Uterus (tissue), 4 donors: ENCODE measurements around the gene TM7SF2. TPM values are rescaled to one million over a fixed set of nuclear protein-coding genes. Genes with fewer than 3 reads are reported as not detected.
"Not testable (repeated sequence)": the region's sequence is repeated elsewhere in the genome, so short reads cannot be mapped to it uniquely, and the experiment has no call there.

Experiments used
- DNase-seq, 2 donors: peaks; one replicate each; pipeline ENCODE4 v3.0.0-alpha.2; 2019 to 2020
- H3K27ac ChIP-seq, 2 donors: fragments of 200-600 bp; sonication (generic); 1 replicate in 1 of 2; 2 replicates in 1 of 2; pipeline ENCODE4 v1.5.1; 2016 to 2018
- H3K27me3 ChIP-seq, 2 donors: fragments of 200-600 bp; sonication (generic); one replicate each; pipeline ENCODE4 v1.5.1; 2018 to 2019; ENCODE audit warnings: control low read depth in 1 of 2
- H3K36me3 ChIP-seq, 2 donors: fragments of 200-600 bp; sonication (generic); one replicate each; pipeline ENCODE4 v1.5.1; 2019; ENCODE audit warnings: control low read depth in 1 of 2
- H3K4me1 ChIP-seq, 2 donors: fragments of 200-600 bp; sonication (generic); one replicate each; pipeline ENCODE4 v1.5.1; 2018 to 2019; ENCODE audit warnings: control low read depth in 1 of 2
- H3K4me3 ChIP-seq, 2 donors: fragments of 200-600 bp; sonication (generic); 1 replicate in 1 of 2; 2 replicates in 1 of 2; pipeline ENCODE4 v1.5.1; 2018 to 2019; ENCODE audit warnings: mild to moderate bottlenecking in 1 of 2
- H3K9me3 ChIP-seq, 2 donors: fragments of 200-600 bp; sonication (generic); one replicate each; pipeline ENCODE4 v1.5.1; 2019; ENCODE audit warnings: control low read depth in 1 of 2
- POLR2A ChIP-seq, 2 donors: fragments of 450-650 bp; IDR thresholded peaks; one replicate each; pipeline ENCODE4 v1.6.1; 2016; ENCODE audit warnings: antibody characterized with exemption in 2 of 2, mild to moderate bottlenecking in 1 of 2, moderate library complexity in 1 of 2
- intact Hi-C: fragments of 100-400 bp; cut with DNase I; formaldehyde crosslinking; loops from one replicate; pipeline ENCODE4 v1.15.1; 2023; ENCODE audit warnings: low total_unique reads
- total RNA-seq, 4 donors: library from RNA; depleted of rRNA in 3 of 4; stranded (reverse); fragments of >200 nt in 3 of 4; gene quantifications; one replicate each; pipeline versions ENCODE4 v1.1.0 to v1.2.4, GENCODE V29; 2014 to 2023
- TF ChIP-seq, protein P1 (sequence below), 4 experiments: fragments of 200-600 bp in 2 of 4; fragments of 450-650 bp in 2 of 4; sonication (generic) in 2 of 4; IDR thresholded peaks; one replicate each; pipeline ENCODE4 v1.5.1; 2016 to 2019; ENCODE audit warnings: antibody characterized with exemption in 4 of 4, mild to moderate bottlenecking in 2 of 4, moderate library complexity in 1 of 4
- donor health status: DM: yes; HTN: yes; CAD: no.

The TM7SF2 gene
- total RNA-seq, 4 donors from 2014 or later, result 0.77 to 16.7 (median 5.5) TPM

DNA sequence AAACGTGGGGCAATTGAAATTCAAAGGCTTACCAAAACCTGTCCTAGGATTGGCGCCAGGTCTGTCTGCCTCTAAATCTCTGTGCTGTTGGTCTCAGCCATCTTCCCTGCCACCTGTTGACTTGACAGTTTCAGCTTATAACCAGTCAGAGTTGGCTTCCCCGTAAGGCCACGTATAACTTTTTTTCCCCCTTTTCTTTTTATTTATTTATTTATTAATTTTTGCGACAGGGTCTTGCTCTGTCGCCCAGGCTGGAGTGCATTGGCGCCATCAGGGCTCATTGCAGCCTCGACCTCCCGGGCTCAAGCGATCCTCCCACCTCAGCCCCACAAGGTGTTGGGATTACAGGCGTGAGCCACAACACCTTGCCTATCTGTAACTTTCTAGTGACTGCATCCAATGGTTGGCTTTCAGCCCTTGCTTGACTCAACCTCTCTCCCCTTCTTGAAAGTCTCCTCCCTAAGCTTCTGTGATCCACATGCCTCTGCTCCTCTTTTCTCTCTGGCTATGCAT, 24.0 kb downstream of the TM7SF2 start:
- peak overlapping the region; percentile 57 to 64 for H3K4me3 ChIP-seq
- TF ChIP-seq POLR2A (IDR thresholded peaks at IDR 0.05), result no peak
- TF ChIP-seq, protein P1, sequence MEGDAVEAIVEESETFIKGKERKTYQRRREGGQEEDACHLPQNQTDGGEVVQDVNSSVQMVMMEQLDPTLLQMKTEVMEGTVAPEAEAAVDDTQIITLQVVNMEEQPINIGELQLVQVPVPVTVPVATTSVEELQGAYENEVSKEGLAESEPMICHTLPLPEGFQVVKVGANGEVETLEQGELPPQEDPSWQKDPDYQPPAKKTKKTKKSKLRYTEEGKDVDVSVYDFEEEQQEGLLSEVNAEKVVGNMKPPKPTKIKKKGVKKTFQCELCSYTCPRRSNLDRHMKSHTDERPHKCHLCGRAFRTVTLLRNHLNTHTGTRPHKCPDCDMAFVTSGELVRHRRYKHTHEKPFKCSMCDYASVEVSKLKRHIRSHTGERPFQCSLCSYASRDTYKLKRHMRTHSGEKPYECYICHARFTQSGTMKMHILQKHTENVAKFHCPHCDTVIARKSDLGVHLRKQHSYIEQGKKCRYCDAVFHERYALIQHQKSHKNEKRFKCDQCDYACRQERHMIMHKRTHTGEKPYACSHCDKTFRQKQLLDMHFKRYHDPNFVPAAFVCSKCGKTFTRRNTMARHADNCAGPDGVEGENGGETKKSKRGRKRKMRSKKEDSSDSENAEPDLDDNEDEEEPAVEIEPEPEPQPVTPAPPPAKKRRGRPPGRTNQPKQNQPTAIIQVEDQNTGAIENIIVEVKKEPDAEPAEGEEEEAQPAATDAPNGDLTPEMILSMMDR (IDR thresholded peaks at IDR 0.05), result no peak
- peak overlapping the region; percentile 96 to 97 for H3K27ac ChIP-seq
- no peaks in the 10 kb centered on the region for H3K9me3 ChIP-seq
- intact Hi-C loops, result no loop called here
- H3K27me3 ChIP-seq, result no peaks in the 10 kb centered on the region
- DNase-seq, result no peak
- H3K4me1 ChIP-seq, result peaks cover 0 to 13% of the 10 kb centered on the region in 2 donors
- no peaks in the 10 kb centered on the region for H3K36me3 ChIP-seq

- peaks cover 0 to 13% of the 10 kb centered on the region in 2 donors for H3K4me1 ChIP-seq
- H3K27ac ChIP-seq, result no peak overlapping the region
- no peaks in the 10 kb centered on the region for H3K9me3 ChIP-seq
- no peak for DNase-seq
- H3K4me3 ChIP-seq, result no peak overlapping the region
- no peaks in the 10 kb centered on the region for H3K36me3 ChIP-seq
- intact Hi-C loops, result no loop called here
- H3K27me3 ChIP-seq, result no peaks in the 10 kb centered on the region
- no peak for TF ChIP-seq POLR2A (IDR thresholded peaks at IDR 0.05)
- TF ChIP-seq, protein P1 (IDR thresholded peaks at IDR 0.05), result no peak
Measured at GRCh38 chr11:65136515-65137096, 24.9 kb downstream of the TM7SF2 start.

DNA sequence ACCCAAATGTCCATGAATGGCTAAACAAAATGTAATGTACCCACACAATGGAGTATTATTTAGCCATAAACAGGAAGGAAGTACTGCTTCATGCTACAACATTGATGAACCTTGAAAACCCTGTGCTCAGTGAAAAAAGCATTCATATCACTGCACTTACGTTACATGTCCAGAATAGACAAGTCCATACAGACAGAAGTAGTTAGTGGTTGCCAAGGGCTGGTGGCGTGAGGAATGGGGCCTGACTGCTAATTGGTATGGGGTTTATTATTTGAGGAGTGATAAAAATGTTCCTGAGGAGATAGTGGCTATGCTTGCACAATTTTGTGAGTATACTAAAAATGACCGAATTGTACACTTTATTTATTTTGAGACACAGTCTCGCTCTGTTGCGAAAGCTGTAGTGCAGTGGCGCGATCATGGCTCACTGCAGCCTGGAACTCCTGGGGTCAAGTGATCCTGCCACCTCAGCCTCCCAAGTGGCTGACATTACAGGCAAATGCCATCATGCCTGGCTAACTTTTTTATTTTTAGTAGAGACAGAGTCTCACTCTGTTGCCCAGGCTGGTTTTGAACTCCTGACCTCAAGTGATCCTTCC, 30.3 kb downstream of the TM7SF2 start:
- H3K27ac ChIP-seq, result no peak overlapping the region
- no peak for DNase-seq
- TF ChIP-seq, protein P1 (IDR thresholded peaks at IDR 0.05), result no peak
- intact Hi-C loops, result no loop called here
- no peaks in the 10 kb centered on the region for H3K4me1 ChIP-seq
- H3K4me3 ChIP-seq, result no peak overlapping the region
- H3K27me3 ChIP-seq, result no peaks in the 10 kb centered on the region
- H3K36me3 ChIP-seq, result no peaks in the 10 kb centered on the region
- H3K9me3 ChIP-seq, result no peaks in the 10 kb centered on the region

DNA sequence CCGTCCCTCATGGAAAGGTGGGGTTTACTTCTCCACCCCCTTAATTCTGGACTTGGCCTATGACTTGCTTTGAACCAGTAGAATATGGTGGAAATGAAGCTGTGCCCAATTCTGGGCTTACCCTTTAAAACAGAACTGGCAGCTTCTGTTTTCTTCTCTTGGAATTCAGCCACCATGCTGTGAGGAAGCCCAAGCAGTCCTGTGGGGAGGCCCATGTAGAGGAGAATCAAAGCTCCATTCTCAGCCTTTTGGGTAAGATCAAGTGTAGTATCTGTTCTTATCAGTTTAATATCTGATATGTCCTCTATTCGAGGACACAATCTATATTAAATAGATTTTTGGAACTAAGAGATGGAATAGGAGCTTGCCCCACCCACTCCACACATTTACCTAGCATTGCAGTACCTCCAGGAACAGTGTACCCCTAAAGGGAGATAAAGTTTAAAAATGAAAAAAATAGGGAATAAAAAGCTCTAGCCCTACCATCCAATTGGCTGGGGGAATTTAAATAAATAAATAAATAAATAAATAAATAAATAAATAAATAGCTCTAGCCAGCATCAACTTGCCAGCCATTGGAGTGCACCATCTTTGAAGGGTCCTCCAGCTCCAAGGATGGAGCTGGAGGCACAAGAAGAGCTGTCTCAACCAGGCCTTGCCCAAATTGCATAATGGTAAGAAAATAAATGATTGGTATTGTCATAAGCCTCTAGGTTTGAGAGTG, 35.8 kb downstream of the TM7SF2 start:
- no peak for DNase-seq
- no peaks in the 10 kb centered on the region for H3K4me1 ChIP-seq
- H3K4me3 ChIP-seq, result no peak overlapping the region
- no peak overlapping the region for H3K27ac ChIP-seq
- H3K36me3 ChIP-seq, result no peaks in the 10 kb centered on the region
- no peaks in the 10 kb centered on the region for H3K9me3 ChIP-seq
- H3K27me3 ChIP-seq, result no peaks in the 10 kb centered on the region
- intact Hi-C loops, result no loop called here
- no peak for TF ChIP-seq POLR2A (IDR thresholded peaks at IDR 0.05)
- TF ChIP-seq, protein P1 (IDR thresholded peaks at IDR 0.05), result no peak

DNA sequence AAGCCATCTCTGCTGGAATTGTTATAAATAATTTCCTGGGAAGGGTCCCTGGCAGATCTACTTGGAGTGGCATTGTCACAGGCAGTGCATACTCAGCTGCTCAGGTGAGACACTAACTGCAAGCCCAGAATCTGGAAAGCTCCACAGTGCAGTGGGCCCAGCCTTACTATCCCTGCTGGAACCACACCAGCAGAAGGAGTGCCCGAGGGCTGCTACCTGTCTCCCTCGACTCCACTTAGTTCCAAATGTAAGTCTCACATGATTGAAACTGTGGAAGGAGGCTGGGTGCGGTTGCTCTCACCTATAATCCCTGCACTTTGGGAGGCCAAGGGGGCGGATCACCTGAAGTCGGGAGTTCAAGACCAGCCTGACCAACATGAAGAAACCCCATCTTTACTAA, 37.0 kb downstream of the TM7SF2 start:
- Histone ChIP-seq H3K36me3 (no peaks in the 10 kb centered on the region), H3K27ac (no peak overlapping the region), H3K9me3 (no peaks in the 10 kb centered on the region), H3K27me3 (no peaks in the 10 kb centered on the region), H3K4me3 (no peak overlapping the region), H3K4me1 (no peaks in the 10 kb centered on the region)
- DNase-seq, result no peak
- intact Hi-C loops, result no loop called here
- TF ChIP-seq, protein P1 (IDR thresholded peaks at IDR 0.05), result no peak
- TF ChIP-seq POLR2A (IDR thresholded peaks at IDR 0.05), result no peak

GRCh38 chr11:65150131-65150508, 38.4 kb downstream of the TM7SF2 start:
- H3K4me1 ChIP-seq, H3K4me3 ChIP-seq, H3K9me3 ChIP-seq, DNase-seq, H3K27me3 ChIP-seq, intact Hi-C loops, H3K36me3 ChIP-seq: not testable (repeated sequence)
- peak overlapping the region; percentile 54 to 61 for H3K27ac ChIP-seq
